A172 (cell line): Measurements from ENCODE around the gene TMEM250. TPM values are rescaled to one million over a fixed set of nuclear protein-coding genes. Genes with fewer than 3 reads are reported as not detected.

Source experiments
- DNase-seq: peaks from one replicate; pipeline ENCODE4 v3.0.0-alpha.2; 2015; ENCODE audit warnings: low spot score
- total RNA-seq: library from RNA; depleted of rRNA; stranded (reverse); fragments of >200 nt; shearing (Covaris generic); gene quantifications from 2 replicates; pipeline ENCODE4 v1.2.3, GENCODE V29; 2014

TMEM250 gene
- total RNA-seq, 1 experiment from 2014 or later = 81.1 TPM

DNA sequence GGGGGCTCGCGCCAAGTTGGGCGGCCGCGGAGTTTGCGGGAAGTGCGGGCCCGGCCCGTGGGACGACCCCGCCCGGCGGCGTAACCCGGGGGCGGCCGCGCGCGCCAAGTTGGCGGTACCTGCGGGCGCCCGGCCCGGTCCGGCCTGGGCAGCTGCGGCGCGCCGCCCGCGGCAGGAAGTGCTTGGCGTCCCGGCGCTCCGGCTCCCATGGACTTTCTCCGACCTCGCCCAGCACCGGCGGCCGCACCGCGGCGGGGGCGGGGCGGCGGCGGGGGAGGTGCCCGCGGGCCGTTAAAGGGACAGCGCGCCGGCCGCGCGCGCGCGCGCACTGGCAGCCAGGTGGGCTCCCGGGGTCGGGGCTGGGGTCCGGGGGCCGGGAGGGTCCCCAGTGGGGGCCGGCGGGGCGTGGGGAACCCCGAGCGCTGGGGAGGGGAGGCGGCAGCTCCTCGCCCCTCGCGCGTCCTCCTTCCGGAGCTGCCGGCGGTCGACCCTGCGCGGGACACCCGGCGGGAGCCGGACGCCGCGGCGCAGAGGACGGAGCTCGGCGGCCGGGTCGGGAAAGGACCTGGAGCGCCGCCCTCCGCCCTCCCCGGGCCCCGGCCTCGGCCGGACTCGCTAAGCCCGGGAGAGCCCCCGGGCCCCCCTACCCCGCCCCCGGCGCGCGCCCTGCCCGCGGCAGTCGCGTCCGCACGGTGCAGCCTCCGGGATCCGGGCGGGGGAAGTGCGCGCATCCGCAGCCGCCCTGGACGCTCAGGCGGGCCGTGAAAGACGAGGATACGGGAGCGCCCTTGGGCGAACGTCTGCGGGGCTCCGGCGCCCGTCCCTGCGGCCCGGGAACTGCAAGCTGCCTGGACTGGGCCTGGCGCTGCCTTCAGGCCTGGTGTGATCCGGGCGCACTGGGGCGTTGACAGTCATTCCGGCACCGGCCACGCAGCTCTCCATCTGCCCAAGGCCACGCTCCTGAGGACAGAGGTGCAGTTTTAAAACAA is 23.3 kb downstream of the TMEM250 start, which contains the start of gene NACC2:
TSS of gene NACC2 (minus strand) at position 220 of the 989 bp plus-strand sequence. CDS start 44,768 bp downstream, outside the sequence.
- DNase-seq = no peak

GRCh38 chr9:136093995-136094881 is 24.4 kb downstream of the TMEM250 start:
- no peak for DNase-seq

DNA sequence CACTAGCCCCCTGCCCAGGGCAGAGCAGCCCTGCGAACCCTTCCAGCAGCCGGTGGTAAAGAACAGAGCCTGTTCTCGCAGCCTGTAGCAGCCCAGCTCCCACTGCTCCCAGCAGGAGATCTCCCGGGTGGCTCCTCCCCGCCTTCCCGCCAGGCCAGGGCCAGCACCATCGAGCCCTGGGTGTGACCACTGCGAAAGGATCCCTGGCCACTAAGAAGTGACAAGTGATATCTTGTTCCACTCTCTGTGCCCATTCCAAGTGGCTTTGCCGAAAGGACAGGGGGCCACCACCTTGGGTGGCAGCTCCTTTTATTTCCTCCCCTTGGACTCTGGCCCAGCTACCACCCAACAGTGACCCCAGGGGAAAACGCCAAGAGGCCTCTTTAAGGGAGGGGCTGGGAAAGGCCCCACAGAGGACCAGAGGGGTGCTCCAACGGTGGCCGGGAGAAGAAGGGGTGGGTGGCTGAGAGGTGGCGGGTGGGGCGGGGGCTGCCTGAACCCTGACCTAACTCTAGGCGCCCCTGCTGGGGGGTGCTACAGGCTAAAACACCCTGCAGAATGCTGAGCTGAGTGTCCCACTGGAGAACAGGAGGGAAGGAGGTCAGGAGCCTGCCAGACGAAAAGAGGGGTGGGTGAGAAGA is 25.2 kb downstream of the TMEM250 start:
- DNase-seq = peak; percentile 56

GRCh38 chr9:136092741-136093140 is 25.9 kb downstream of the TMEM250 start:
- DNase-seq = no peak

- no peak for DNase-seq
These were observed 26.4 kb downstream of the TMEM250 start for GRCh38 chr9:136092353-136092650.

DNA sequence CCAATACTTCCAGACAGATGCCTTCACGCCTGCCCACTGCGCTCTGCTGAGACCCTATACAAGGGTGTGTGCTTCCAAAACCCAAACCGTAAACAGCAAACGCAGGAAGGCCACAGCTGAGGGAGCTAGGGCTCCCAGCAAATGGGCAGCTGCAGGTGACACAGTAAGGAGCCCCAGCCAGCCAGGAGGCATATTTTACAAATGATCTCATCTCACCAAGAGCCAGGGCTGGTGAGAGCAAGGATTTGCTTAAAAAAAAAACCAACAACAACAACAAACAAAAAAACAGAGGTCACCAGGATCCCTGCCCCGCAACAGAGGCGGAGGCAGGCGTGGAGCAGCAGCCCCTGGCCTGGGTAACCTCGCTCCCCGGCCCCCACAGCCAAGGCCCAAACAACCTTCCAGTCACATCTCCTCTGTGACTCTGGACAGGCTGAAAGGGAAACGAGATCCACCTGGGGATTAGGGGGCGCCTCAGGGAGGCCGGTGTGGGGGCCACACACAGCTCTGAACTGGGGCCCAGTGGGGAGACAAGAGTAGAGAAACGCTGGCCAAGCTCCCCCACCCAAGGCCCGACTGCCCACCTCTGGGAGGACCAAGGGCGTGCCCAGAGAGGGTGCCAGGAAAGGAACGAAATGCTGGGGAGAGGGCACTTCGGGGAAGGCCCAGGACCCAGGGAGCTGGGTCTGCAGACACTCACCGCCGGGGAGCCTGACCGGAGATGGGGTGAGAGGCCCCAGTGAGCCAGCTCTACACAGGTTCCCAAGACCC is 26.9 kb downstream of the TMEM250 start:
- no peak for DNase-seq

- no peak for DNase-seq
These were observed 27.7 kb downstream of the TMEM250 start for GRCh38 chr9:136090768-136091581.

- no peak for DNase-seq
These were observed 28.5 kb downstream of the TMEM250 start for GRCh38 chr9:136090056-136090735.

DNA sequence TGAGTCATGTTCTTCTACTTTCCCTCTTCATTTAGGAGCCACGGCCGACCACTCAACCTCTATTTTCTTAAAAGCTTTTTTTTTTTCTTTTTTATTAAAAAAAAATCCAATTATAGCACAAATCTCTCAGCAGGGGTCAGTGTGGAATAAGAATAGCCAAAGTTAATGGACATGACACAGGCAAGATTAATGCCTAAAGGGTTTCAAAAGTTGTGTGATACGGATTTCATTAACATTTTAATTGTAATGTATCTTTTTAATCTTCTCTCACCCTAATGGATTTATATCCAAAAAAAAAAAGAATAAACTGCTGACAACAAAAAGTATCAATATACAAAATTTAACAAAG is 29.0 kb downstream of the TMEM250 start:
- DNase-seq = no peak

GRCh38 chr9:136088939-136089696 is 29.6 kb downstream of the TMEM250 start:
- no peak for DNase-seq

DNA sequence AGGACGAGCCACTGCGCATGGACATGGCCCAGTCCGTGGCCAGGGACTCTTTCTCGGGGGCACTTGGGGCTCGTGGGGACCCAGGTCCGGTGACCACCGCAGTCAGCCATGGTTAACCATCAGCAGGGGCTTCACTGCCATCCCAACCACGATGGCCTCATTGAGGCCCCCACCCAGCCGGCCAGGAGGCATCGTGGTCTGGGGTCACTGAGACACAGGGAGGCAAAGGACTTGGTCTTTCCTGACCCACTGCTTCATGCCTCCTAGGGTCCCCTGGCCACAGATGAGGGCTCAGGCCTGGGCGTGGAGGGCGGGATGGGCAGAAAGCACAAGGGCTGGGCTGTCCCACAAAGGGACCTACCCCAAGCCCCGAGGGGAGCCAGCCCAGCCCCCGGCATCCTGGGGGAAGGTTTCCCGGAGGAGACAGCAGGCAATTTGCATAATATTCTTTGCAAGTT is 30.2 kb downstream of the TMEM250 start:
- DNase-seq = no peak

DNA sequence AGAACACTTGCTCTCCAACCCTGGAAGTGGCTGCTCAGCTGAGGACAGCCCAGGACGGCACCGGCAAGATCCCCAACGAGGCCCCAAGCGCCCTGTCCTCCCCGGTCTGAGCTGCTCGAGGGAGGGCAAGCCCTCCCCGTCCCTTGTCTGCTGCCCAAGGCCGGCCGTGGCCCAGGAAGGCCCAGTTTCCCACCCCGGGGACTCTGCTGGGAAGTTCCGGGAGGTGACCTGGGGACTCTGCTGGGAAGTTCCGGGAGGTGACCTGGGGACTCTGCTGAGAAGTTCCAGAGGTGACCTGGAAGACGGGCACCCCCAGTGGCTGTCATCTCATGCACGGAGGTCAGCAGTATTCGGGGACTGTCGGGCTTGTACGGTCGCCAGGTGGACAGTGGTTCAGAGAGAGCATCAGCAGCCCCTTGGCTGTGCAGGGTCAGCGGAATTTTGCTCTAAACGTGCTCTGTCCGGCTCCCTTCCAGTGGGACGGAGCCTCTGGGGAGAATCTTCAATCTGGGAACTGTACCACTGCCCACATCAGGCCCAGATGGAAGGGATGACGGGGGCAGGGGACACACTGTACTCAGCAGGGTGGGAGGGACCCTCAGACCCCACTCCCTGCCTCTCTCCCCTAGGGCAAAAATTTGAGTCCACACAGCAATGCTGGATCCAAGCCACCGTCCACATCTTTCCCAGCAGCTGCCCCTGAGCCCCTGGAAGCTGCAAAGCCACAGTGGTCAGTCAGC is 30.8 kb downstream of the TMEM250 start:
- DNase-seq = no peak

- no peak for DNase-seq
These were observed 31.5 kb downstream of the TMEM250 start for GRCh38 chr9:136086951-136087740.

GRCh38 chr9:136086213-136086881 is 32.3 kb downstream of the TMEM250 start:
- DNase-seq = no peak

DNA sequence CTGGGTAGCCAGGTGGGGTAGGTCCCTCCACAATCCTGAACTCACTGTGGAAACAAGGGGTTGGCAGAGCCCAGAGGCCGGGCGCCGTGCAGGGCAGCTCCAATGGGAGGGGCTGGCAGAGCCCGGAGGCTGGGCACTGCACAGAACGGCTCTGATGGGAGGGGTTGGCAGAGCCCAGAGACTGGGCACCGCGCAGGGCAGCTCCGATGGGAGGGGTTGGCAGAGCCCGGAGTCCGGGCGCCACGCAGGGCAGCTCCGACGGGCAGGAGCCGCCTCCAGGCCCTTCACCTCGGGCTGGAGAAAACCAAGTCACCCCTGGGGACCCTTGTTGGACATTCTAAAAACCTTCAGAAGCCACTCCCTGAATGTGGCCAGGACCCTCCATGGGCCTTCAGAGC is 32.9 kb downstream of the TMEM250 start:
- DNase-seq = no peak

- DNase-seq = no peak
These were observed 34.4 kb downstream of the TMEM250 start for GRCh38 chr9:136084063-136084944.
